Measurements from ENCODE around the gene RALGAPA2.

- TF ChIP-seq EZH2 (IDR thresholded peaks at IDR 0.05; ENCODE audit: insufficient read depth, poor library complexity, severe bottlenecking) (no peak), EZH2phosphoT487 (IDR thresholded peaks at IDR 0.05; ENCODE audit: insufficient read depth, low read depth) (no peak)
Measured at GRCh38 chr20:20473657-20474056, 238.8 kb downstream of the RALGAPA2 start.

Data from GM23248 (cell line).